HEK293 (cell line): ENCODE data around the gene DAP.

Experiments used
- CTCF ChIA-PET: fragments of 350-600 bp; formaldehyde crosslinking; extraction: SDS; loops from one replicate; lab custom pipeline; 2021; ENCODE audit warnings: antibody characterized with exemption; lab: Yijun Ruan, JAX
- POLR2A ChIA-PET: fragments of 300-600 bp; formaldehyde crosslinking; extraction: SDS; loops from one replicate; lab custom pipeline; 2020; ENCODE audit warnings: antibody characterized with exemption, inconsistent platforms; lab: Yijun Ruan, JAX
- H3K27ac ChIP-seq: fragments of 200-500 bp; sonication (Bioruptor generic); 2 replicates; pipeline ENCODE4 v1.5.1; 2014; ENCODE audit warnings: low read depth, low read length, control low read depth, inconsistent platforms; ENCODE audit errors: extremely low read depth
- H3K36me3 ChIP-seq, 2 experiments: fragments of 200-500 bp in 1 of 2; sonication (Bioruptor generic) in 1 of 2; 1 replicate in 1 of 2; 2 replicates in 1 of 2; pipeline ENCODE4 v1.5.1; 2014 to 2017; ENCODE audit warnings: inconsistent platforms in 2 of 2, low read length in 2 of 2; ENCODE audit not compliant: control insufficient read depth in 2 of 2, insufficient read depth in 1 of 2
- H3K4me1 ChIP-seq: fragments of 200-500 bp; sonication (Bioruptor generic); 2 replicates; pipeline ENCODE4 v1.5.1; 2014; ENCODE audit warnings: mild to moderate bottlenecking, low read length, inconsistent platforms; ENCODE audit not compliant: control insufficient read depth, insufficient read depth
- H3K4me3 ChIP-seq: 2 replicates; pipeline ENCODE4 v1.5.1; 2011; ENCODE audit warnings: low read depth, mild to moderate bottlenecking, control low read depth, low read length, moderate library complexity
- H3K9me3 ChIP-seq: fragments of 200-500 bp; sonication (Bioruptor generic); 2 replicates; pipeline ENCODE4 v1.5.1; 2014; ENCODE audit warnings: low read depth, low read length, inconsistent platforms; ENCODE audit not compliant: control insufficient read depth, insufficient read depth
- GLIS1 ChIP-seq: fragments of 450-650 bp; formaldehyde crosslinking; IDR thresholded peaks from 2 replicates; pipeline ENCODE4 v1.5.1; 2016; ENCODE audit warnings: missing biosample characterization, missing genetic modification characterization
- KLF8 ChIP-seq: fragments of 450-650 bp; formaldehyde crosslinking; IDR thresholded peaks from 2 replicates; pipeline ENCODE4 v1.5.1; 2016; ENCODE audit warnings: missing biosample characterization, missing genetic modification characterization
- KLF9 ChIP-seq: fragments of 450-650 bp; formaldehyde crosslinking; IDR thresholded peaks from 2 replicates; pipeline ENCODE4 v1.5.1; 2016; ENCODE audit warnings: missing biosample characterization, missing genetic modification characterization, low read depth
- PRDM2 ChIP-seq: fragments of 450-650 bp; formaldehyde crosslinking; IDR thresholded peaks from 2 replicates; pipeline ENCODE4 v1.5.1; 2016; ENCODE audit warnings: missing biosample characterization, missing genetic modification characterization, borderline replicate concordance
- RBAK ChIP-seq: fragments of 450-650 bp; formaldehyde crosslinking; IDR thresholded peaks from 2 replicates; pipeline ENCODE4 v1.5.1; 2016; ENCODE audit warnings: missing biosample characterization, missing genetic modification characterization
- REPIN1 ChIP-seq: fragments of 450-650 bp; formaldehyde crosslinking; IDR thresholded peaks from 2 replicates; pipeline ENCODE4 v1.5.1; 2017; ENCODE audit warnings: missing biosample characterization, missing genetic modification characterization, low read depth
- ZBTB17 ChIP-seq: fragments of 450-650 bp; formaldehyde crosslinking; IDR thresholded peaks from 2 replicates; pipeline ENCODE4 v1.5.1; 2016; ENCODE audit warnings: missing biosample characterization, missing genetic modification characterization
- ZBTB20 ChIP-seq: fragments of 450-650 bp; formaldehyde crosslinking; IDR thresholded peaks from 2 replicates; pipeline ENCODE4 v1.5.1; 2016; ENCODE audit warnings: missing biosample characterization, missing genetic modification characterization
- ZNF132 ChIP-seq: fragments of 450-650 bp; formaldehyde crosslinking; IDR thresholded peaks from 2 replicates; pipeline ENCODE4 v1.5.1; 2017; ENCODE audit warnings: missing biosample characterization, missing genetic modification characterization, borderline replicate concordance
- ZNF133 ChIP-seq: fragments of 450-650 bp; formaldehyde crosslinking; IDR thresholded peaks from 2 replicates; pipeline ENCODE4 v1.5.1; 2016; ENCODE audit warnings: missing biosample characterization, missing genetic modification characterization
- ZNF155 ChIP-seq: fragments of 450-650 bp; formaldehyde crosslinking; IDR thresholded peaks from 2 replicates; pipeline ENCODE4 v1.5.1; 2016; ENCODE audit warnings: missing biosample characterization, missing genetic modification characterization
- ZNF175 ChIP-seq: fragments of 450-650 bp; formaldehyde crosslinking; IDR thresholded peaks from 2 replicates; pipeline ENCODE4 v1.5.1; 2016; ENCODE audit warnings: missing biosample characterization, missing genetic modification characterization
- ZNF223 ChIP-seq: fragments of 450-650 bp; formaldehyde crosslinking; IDR thresholded peaks from 2 replicates; pipeline ENCODE4 v1.5.1; 2016; ENCODE audit warnings: missing biosample characterization, missing genetic modification characterization
- ZNF26 ChIP-seq: fragments of 450-650 bp; formaldehyde crosslinking; IDR thresholded peaks from 2 replicates; pipeline ENCODE4 v1.5.1; 2016; ENCODE audit warnings: missing biosample characterization, missing genetic modification characterization
- ZNF354C ChIP-seq: fragments of 450-650 bp; formaldehyde crosslinking; IDR thresholded peaks from 2 replicates; pipeline ENCODE4 v1.5.1; 2016; ENCODE audit warnings: missing biosample characterization, missing genetic modification characterization, low read depth, borderline replicate concordance
- ZNF416 ChIP-seq: fragments of 450-650 bp; formaldehyde crosslinking; IDR thresholded peaks from 2 replicates; pipeline ENCODE4 v1.5.1; 2016; ENCODE audit warnings: missing biosample characterization, missing genetic modification characterization
- ZNF514 ChIP-seq: fragments of 450-650 bp; formaldehyde crosslinking; IDR thresholded peaks from 2 replicates; pipeline ENCODE4 v1.5.1; 2016; ENCODE audit warnings: missing biosample characterization, missing genetic modification characterization
- ZNF777 ChIP-seq: fragments of 450-650 bp; formaldehyde crosslinking; IDR thresholded peaks from 2 replicates; pipeline ENCODE4 v1.5.1; 2017; ENCODE audit warnings: missing biosample characterization, missing genetic modification characterization, borderline replicate concordance
- ZSCAN18 ChIP-seq: fragments of 450-650 bp; formaldehyde crosslinking; IDR thresholded peaks from 2 replicates; pipeline ENCODE4 v1.5.1; 2016; ENCODE audit warnings: missing biosample characterization, missing genetic modification characterization

Gene DAP

GRCh38 chr5:10746711-10747110, 14.3 kb downstream of the DAP start:
- POLR2A ChIA-PET = no interaction called here
- no peaks in the 10 kb centered on the region for H3K4me1 ChIP-seq
- peaks cover 18 to 65% of the 10 kb centered on the region in 2 experiments for H3K36me3 ChIP-seq
- CTCF ChIA-PET = interaction anchor here (1.2 kb wide), 1 partner anchor 45 kb away, joined by 3 read pairs; no protein-coding TSS in a partner anchor
- no peaks in the 10 kb centered on the region for H3K9me3 ChIP-seq
- H3K4me3 ChIP-seq = no peak overlapping the region
- TF ChIP-seq PRDM2 (tag by site-specific recombination) (no peak), ZNF223 (tag by site-specific recombination) (no peak), ZNF514 (no peak), ZNF26 (no peak)
- TF ChIP-seq, all 188 proteins: peak for 0
- H3K27ac ChIP-seq = no peak overlapping the region

GRCh38 chr5:10745133-10745532, 15.9 kb downstream of the DAP start:
- TF ChIP-seq KLF8 (tag by site-specific recombination) (no peak), ZNF354C (tag by site-specific recombination) (no peak), ZNF416 (tag by site-specific recombination) (no peak), ZBTB20 (tag by site-specific recombination) (no peak), ZNF133 (tag by site-specific recombination) (no peak), ZBTB17 (no peak), ZNF155 (no peak), ZNF132 (tag by site-specific recombination) (no peak), ZNF777 (tag by site-specific recombination) (no peak), REPIN1 (no peak), GLIS1 (tag by site-specific recombination) (no peak), ZNF175 (tag by site-specific recombination) (no peak), RBAK (tag by site-specific recombination) (no peak), ZSCAN18 (no peak), KLF9 (tag by site-specific recombination) (no peak)
- Histone ChIP-seq H3K27ac (no peak overlapping the region), H3K4me3 (no peak overlapping the region), H3K36me3 (peaks cover 18 to 60% of the 10 kb centered on the region in 2 experiments), H3K4me1 (no peaks in the 10 kb centered on the region), H3K9me3 (no peaks in the 10 kb centered on the region)
- CTCF ChIA-PET = no interaction called here
- POLR2A ChIA-PET = no interaction called here
